SK-N-SH treated with all-trans-retinoic acid at 6 μM for 48 hours (cell line): Measurements from ENCODE around the gene LMAN2.

ENCODE experiments used
- ATAC-seq: fragments of 200-7000 bp; cut with Tn5 transposase; 3 replicates; pipeline ENCODE4 v1.9.1; 2020; ENCODE audit warnings: mild to moderate bottlenecking, moderate library complexity
- ARNTL ChIP-seq: fragments of 450-650 bp; formaldehyde crosslinking; IDR thresholded peaks from 2 replicates; pipeline ENCODE4 v1.5.0; 2020; ENCODE audit warnings: low read depth, mild to moderate bottlenecking, moderate library complexity, borderline replicate concordance
- ESRRG ChIP-seq: fragments of 250-450 bp; sonication (Bioruptor Pico); IDR thresholded peaks from 2 replicates; pipeline ENCODE4 v1.6.1; 2021; ENCODE audit warnings: mild to moderate bottlenecking
- GLIS3 ChIP-seq: fragments of 250-450 bp; sonication (Bioruptor Pico); IDR thresholded peaks from 2 replicates; pipeline ENCODE4 v1.5.0; 2020; ENCODE audit warnings: mild to moderate bottlenecking, moderate library complexity
- OSR1 ChIP-seq: fragments of 250-450 bp; sonication (Bioruptor Pico); IDR thresholded peaks from 2 replicates; pipeline ENCODE4 v1.8.0; 2022; ENCODE audit warnings: moderate library complexity, mild to moderate bottlenecking, inconsistent platforms
- PATZ1 ChIP-seq: fragments of 250-450 bp; sonication (Bioruptor Pico); IDR thresholded peaks from 2 replicates; pipeline ENCODE4 v1.8.0; 2020; ENCODE audit warnings: mild to moderate bottlenecking, moderate library complexity, borderline replicate concordance
- POU6F1 ChIP-seq: fragments of 250-450 bp; sonication (Bioruptor Pico); IDR thresholded peaks from 2 replicates; pipeline ENCODE4 v1.8.0; 2021; ENCODE audit warnings: low read depth, mild to moderate bottlenecking, moderate library complexity, borderline replicate concordance
- TOX ChIP-seq: fragments of 250-450 bp; sonication (Bioruptor Pico); IDR thresholded peaks from 2 replicates; pipeline ENCODE4 v1.8.0; 2021; ENCODE audit warnings: mild to moderate bottlenecking, moderate library complexity, borderline replicate concordance
- ZC3H10 ChIP-seq: fragments of 250-450 bp; sonication (Bioruptor Pico); IDR thresholded peaks from 2 replicates; pipeline ENCODE4 v1.5.1; 2021; ENCODE audit warnings: mild to moderate bottlenecking, moderate library complexity
- ZFP3 ChIP-seq: fragments of 250-450 bp; sonication (Bioruptor Pico); IDR thresholded peaks from 2 replicates; pipeline ENCODE4 v1.5.0; 2020; ENCODE audit warnings: mild to moderate bottlenecking, moderate library complexity
- ZFP30 ChIP-seq: fragments of 450-650 bp; formaldehyde crosslinking; IDR thresholded peaks from 2 replicates; pipeline ENCODE4 v1.5.0; 2022; ENCODE audit warnings: mild to moderate bottlenecking, moderate library complexity
- ZNF565 ChIP-seq: fragments of 450-650 bp; formaldehyde crosslinking; conservative IDR thresholded peaks from 2 replicates; pipeline ENCODE4 v1.5.0; 2020; ENCODE audit warnings: low read depth, mild to moderate bottlenecking, moderate library complexity
- ZNF70 ChIP-seq: fragments of 450-650 bp; formaldehyde crosslinking; IDR thresholded peaks from 2 replicates; pipeline ENCODE4 v1.5.0; 2020; ENCODE audit warnings: mild to moderate bottlenecking, moderate library complexity
- ZNF8 ChIP-seq: fragments of 450-650 bp; formaldehyde crosslinking; IDR thresholded peaks from 2 replicates; pipeline ENCODE4 v1.5.0; 2020; ENCODE audit warnings: mild to moderate bottlenecking, moderate library complexity
- TF ChIP-seq, protein P1 (sequence below): fragments of 250-450 bp; sonication (Bioruptor Pico); IDR thresholded peaks from 2 replicates; pipeline ENCODE4 v1.5.1; 2021; ENCODE audit warnings: mild to moderate bottlenecking, moderate library complexity
- TF ChIP-seq, protein P2 (sequence below): fragments of 250-450 bp; sonication (Bioruptor Pico); IDR thresholded peaks from 2 replicates; pipeline ENCODE4 v1.5.0; 2020; ENCODE audit warnings: mild to moderate bottlenecking, moderate library complexity
- TF ChIP-seq, protein P3 (sequence below): fragments of 250-450 bp; sonication (Bioruptor Pico); IDR thresholded peaks from 2 replicates; pipeline ENCODE4 v1.5.1; 2020; ENCODE audit warnings: low read depth, mild to moderate bottlenecking, moderate library complexity

The LMAN2 gene

DNA sequence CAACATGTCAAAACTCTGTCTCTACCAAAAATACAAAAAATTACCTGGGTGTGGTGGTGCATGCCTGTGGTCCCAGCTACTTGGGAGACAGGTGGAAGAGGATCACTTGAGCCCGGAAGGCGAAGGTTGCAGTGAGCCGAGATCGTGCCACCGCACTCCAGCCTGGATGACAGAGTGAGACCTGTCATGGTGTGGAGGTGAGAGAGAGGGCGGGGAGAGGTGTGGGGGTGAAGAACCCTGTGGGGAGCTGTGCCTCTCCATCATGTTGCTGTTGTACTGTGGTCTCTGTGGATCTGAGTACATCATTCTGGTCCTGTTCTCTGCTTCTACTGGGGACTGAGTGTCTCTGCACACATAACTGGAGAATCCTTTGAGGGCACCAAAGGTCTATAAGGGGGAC, 21.4 kb upstream of the LMAN2 start:
- no peak for ATAC-seq
- TF ChIP-seq GLIS3 (CRISPR knock-in tag) (no peak), ZNF565 (no peak)
- TF ChIP-seq, protein P1, sequence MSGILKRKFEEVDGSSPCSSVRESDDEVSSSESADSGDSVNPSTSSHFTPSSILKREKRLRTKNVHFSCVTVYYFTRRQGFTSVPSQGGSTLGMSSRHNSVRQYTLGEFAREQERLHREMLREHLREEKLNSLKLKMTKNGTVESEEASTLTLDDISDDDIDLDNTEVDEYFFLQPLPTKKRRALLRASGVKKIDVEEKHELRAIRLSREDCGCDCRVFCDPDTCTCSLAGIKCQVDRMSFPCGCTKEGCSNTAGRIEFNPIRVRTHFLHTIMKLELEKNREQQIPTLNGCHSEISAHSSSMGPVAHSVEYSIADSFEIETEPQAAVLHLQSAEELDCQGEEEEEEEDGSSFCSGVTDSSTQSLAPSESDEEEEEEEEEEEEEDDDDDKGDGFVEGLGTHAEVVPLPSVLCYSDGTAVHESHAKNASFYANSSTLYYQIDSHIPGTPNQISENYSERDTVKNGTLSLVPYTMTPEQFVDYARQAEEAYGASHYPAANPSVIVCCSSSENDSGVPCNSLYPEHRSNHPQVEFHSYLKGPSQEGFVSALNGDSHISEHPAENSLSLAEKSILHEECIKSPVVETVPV (CRISPR knock-in tag), result no peak

GRCh38 chr5:177372034-177372896, 20.8 kb upstream of the LMAN2 start:
- no peak for ATAC-seq

GRCh38 chr5:177371120-177372033, 19.9 kb upstream of the LMAN2 start:
- ATAC-seq, result no peak
- TF ChIP-seq PATZ1 (no peak), OSR1 (CRISPR knock-in tag) (no peak), GLIS3 (CRISPR knock-in tag) (no peak), ZNF70 (CRISPR knock-in tag) (no peak), POU6F1 (no peak), ARNTL (no peak), ZFP3 (CRISPR knock-in tag) (no peak), ZNF8 (CRISPR knock-in tag) (no peak), TOX (CRISPR knock-in tag) (no peak)
- TF ChIP-seq, protein P2, sequence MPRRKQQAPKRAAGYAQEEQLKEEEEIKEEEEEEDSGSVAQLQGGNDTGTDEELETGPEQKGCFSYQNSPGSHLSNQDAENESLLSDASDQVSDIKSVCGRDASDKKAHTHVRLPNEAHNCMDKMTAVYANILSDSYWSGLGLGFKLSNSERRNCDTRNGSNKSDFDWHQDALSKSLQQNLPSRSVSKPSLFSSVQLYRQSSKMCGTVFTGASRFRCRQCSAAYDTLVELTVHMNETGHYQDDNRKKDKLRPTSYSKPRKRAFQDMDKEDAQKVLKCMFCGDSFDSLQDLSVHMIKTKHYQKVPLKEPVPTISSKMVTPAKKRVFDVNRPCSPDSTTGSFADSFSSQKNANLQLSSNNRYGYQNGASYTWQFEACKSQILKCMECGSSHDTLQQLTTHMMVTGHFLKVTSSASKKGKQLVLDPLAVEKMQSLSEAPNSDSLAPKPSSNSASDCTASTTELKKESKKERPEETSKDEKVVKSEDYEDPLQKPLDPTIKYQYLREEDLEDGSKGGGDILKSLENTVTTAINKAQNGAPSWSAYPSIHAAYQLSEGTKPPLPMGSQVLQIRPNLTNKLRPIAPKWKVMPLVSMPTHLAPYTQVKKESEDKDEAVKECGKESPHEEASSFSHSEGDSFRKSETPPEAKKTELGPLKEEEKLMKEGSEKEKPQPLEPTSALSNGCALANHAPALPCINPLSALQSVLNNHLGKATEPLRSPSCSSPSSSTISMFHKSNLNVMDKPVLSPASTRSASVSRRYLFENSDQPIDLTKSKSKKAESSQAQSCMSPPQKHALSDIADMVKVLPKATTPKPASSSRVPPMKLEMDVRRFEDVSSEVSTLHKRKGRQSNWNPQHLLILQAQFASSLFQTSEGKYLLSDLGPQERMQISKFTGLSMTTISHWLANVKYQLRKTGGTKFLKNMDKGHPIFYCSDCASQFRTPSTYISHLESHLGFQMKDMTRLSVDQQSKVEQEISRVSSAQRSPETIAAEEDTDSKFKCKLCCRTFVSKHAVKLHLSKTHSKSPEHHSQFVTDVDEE (CRISPR knock-in tag), result no peak
- TF ChIP-seq, protein P1 (CRISPR knock-in tag), result no peak

More at GRCh38 chr5:177372034-177372896, 20.8 kb upstream of the LMAN2 start:
- TF ChIP-seq ARNTL (no peak), ZFP30 (no peak), ESRRG (CRISPR knock-in tag) (no peak), ZC3H10 (CRISPR knock-in tag) (no peak), ZNF8 (CRISPR knock-in tag) (no peak), PATZ1 (no peak), GLIS3 (CRISPR knock-in tag) (no peak)
- TF ChIP-seq, protein P3, sequence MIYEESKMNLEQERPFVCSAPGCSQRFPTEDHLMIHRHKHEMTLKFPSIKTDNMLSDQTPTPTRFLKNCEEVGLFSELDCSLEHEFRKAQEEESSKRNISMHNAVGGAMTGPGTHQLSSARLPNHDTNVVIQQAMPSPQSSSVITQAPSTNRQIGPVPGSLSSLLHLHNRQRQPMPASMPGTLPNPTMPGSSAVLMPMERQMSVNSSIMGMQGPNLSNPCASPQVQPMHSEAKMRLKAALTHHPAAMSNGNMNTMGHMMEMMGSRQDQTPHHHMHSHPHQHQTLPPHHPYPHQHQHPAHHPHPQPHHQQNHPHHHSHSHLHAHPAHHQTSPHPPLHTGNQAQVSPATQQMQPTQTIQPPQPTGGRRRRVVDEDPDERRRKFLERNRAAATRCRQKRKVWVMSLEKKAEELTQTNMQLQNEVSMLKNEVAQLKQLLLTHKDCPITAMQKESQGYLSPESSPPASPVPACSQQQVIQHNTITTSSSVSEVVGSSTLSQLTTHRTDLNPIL (CRISPR knock-in tag), result no peak
- TF ChIP-seq, protein P1 (CRISPR knock-in tag), result no peak
